Activated naive CD8-positive, alpha-beta T cell treated with anti-CD3 and anti-CD28 coated beads, Interleukin-2, amount 10 ng/mL, durations not matched to agents 7 days and 5 days (primary cell): Measurements from ENCODE around the gene NDUFA7. TPM values are rescaled to one million over a fixed set of nuclear protein-coding genes. Genes with fewer than 3 reads are reported as not detected.
"Not testable (repeated sequence)": the region's sequence is repeated elsewhere in the genome, so short reads cannot be mapped to it uniquely, and the experiment has no call there.

Experiments used
- ATAC-seq: fragments of 150-1000 bp; cut with Tn5 transposase; one replicate; pipeline ENCODE4 v1.10.0; 2021; ENCODE audit warnings: low read depth, moderate library complexity
- POLR2A ChIA-PET: fragments of 350-600 bp; sonication (Branson Sonifier 250); formaldehyde crosslinking; loops from one replicate; lab custom pipeline; 2021; ENCODE audit warnings: antibody characterized with exemption; lab: Charles Lee
- DNase-seq: peaks from one replicate; pipeline ENCODE4 v3.0.0; 2021
- H3K27ac Mint-ChIP-seq: one replicate; pipeline ENCODE4 v1.8.0; 2022; ENCODE audit warnings: mild to moderate bottlenecking, mixed read lengths
- H3K27me3 Mint-ChIP-seq: one replicate; pipeline ENCODE4 v1.8.0; 2022; ENCODE audit warnings: mild to moderate bottlenecking, moderate library complexity, mixed read lengths
- H3K36me3 Mint-ChIP-seq: one replicate; pipeline ENCODE4 v1.8.0; 2021; ENCODE audit warnings: mild to moderate bottlenecking, mixed read lengths
- H3K4me1 Mint-ChIP-seq: one replicate; pipeline ENCODE4 v1.8.0; 2021; ENCODE audit warnings: mixed read lengths
- H3K4me3 Mint-ChIP-seq: one replicate; pipeline ENCODE4 v1.8.0; 2022; ENCODE audit warnings: mild to moderate bottlenecking, moderate library complexity, mixed read lengths
- H3K9me3 Mint-ChIP-seq: one replicate; pipeline ENCODE4 v1.8.0; 2021; ENCODE audit warnings: mixed read lengths
- total RNA-seq, 2 experiments: library from RNA; stranded (reverse); gene quantifications; one replicate each; pipeline ENCODE4 v1.2.3, GENCODE V29; 2021

NDUFA7 gene
- total RNA-seq, 2 experiments from 2014 or later, result 53.8 to 59.0 TPM

DNA sequence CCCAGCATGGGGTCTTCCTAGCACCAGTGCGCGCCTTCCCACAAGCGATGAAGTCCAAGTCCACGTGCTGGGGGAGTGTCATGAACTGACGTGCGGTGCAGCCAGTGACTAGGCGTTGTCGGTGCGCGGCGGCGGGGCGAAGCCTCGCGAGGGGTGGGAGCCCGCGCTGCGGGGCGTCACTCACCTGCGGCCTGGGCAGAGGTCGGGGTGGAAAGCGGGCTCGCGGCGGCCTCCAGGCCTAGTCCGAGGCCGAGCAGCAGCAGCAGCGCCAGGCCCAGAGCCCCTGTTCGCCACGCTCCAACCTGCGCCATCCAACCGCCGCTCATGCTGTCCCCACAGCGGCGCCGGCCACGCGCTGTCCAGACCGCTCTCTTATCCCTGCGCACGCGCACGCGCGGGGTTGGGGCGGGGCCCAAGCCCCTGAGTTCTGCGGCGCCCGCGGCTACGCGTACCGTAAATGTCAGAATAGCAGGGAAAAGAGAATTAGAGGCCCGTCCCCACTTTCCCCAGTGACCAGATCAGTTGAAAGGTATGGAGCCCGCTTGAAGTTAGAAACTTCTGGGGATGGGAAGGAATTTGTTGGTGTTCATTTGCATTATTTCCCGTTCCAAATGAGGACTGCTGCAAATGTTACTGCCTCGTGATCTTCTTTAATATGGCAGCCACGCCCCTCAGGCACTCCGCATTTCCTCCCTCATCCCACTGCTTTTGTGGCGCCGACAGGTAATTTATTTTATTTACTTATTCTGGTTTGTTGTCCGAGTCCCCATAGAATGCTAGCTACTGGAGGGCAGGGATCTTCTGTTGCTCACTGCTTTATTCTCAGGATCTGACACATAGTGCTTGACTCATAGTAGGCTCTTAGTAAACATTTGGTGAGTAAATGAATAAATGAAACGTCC, 13.0 kb downstream of the NDUFA7 start, which contains the start of gene CD320:
Gene CD320 (minus strand): TSS at position 394 of the 902 bp plus-strand sequence. CDS start 68 bp downstream, at position 326.
- H3K27ac Mint-ChIP-seq, result peak within 1 kb of the TSS; percentile 93
- no peaks in the 10 kb centered on the region for H3K27me3 Mint-ChIP-seq
- POLR2A ChIA-PET, result interaction anchor here (0.5 to 2.6 kb wide), 4 partner anchors 10 to 27 kb away, joined by 3 to 12 read pairs (median 6); partner anchors contain the start of genes NDUFA7 and RPS28
- peaks cover 9% of the 10 kb centered on the region for H3K36me3 Mint-ChIP-seq
- peak; percentile 94 for DNase-seq
- H3K4me3 Mint-ChIP-seq, result peak within 1 kb of the TSS; percentile 95
- peak; percentile 90 for ATAC-seq
- no peaks in the 10 kb centered on the region for H3K9me3 Mint-ChIP-seq
- H3K4me1 Mint-ChIP-seq, result peaks cover 23% of the 10 kb centered on the region

- peaks cover 9% of the 10 kb centered on the region for H3K36me3 Mint-ChIP-seq
- POLR2A ChIA-PET, result interaction anchor here (0.7 to 2.6 kb wide), 5 partner anchors 14 to 166 kb away, joined by 3 to 9 read pairs (median 3); partner anchors contain the start of genes NDUFA7 and RPS28
- no peaks in the 10 kb centered on the region for H3K9me3 Mint-ChIP-seq
Measured at GRCh38 chr19:8307400-8307964, 13.7 kb downstream of the NDUFA7 start.

GRCh38 chr19:8306235-8307054, 14.7 kb downstream of the NDUFA7 start:
- ATAC-seq (no peak), DNase-seq (no peak)
- peaks cover 12% of the 10 kb centered on the region for H3K36me3 Mint-ChIP-seq
- H3K27ac Mint-ChIP-seq, result peak overlapping the region; percentile 93
- peaks cover 23% of the 10 kb centered on the region for H3K4me1 Mint-ChIP-seq
- peak overlapping the region; percentile 95 for H3K4me3 Mint-ChIP-seq
- POLR2A ChIA-PET, result interaction anchor here (1.0 kb wide), 1 partner anchor 38 kb away, joined by 3 read pairs; no protein-coding TSS in a partner anchor
- H3K27me3 Mint-ChIP-seq, result no peaks in the 10 kb centered on the region
- H3K9me3 Mint-ChIP-seq, result no peaks in the 10 kb centered on the region

More at GRCh38 chr19:8307400-8307964, 13.7 kb downstream of the NDUFA7 start:
- Mint-ChIP-seq H3K4me1 (peaks cover 23% of the 10 kb centered on the region), H3K27ac (peak overlapping the region; percentile 93), H3K27me3 (no peaks in the 10 kb centered on the region), H3K4me3 (peak overlapping the region; percentile 95)
- no peak for DNase-seq
- ATAC-seq, result no peak

- H3K4me1 Mint-ChIP-seq, result peaks cover 23% of the 10 kb centered on the region
- POLR2A ChIA-PET, result no interaction called here
- H3K36me3 Mint-ChIP-seq, result peaks cover 9% of the 10 kb centered on the region
Measured at GRCh38 chr19:8305798-8306197, 15.4 kb downstream of the NDUFA7 start.

DNA sequence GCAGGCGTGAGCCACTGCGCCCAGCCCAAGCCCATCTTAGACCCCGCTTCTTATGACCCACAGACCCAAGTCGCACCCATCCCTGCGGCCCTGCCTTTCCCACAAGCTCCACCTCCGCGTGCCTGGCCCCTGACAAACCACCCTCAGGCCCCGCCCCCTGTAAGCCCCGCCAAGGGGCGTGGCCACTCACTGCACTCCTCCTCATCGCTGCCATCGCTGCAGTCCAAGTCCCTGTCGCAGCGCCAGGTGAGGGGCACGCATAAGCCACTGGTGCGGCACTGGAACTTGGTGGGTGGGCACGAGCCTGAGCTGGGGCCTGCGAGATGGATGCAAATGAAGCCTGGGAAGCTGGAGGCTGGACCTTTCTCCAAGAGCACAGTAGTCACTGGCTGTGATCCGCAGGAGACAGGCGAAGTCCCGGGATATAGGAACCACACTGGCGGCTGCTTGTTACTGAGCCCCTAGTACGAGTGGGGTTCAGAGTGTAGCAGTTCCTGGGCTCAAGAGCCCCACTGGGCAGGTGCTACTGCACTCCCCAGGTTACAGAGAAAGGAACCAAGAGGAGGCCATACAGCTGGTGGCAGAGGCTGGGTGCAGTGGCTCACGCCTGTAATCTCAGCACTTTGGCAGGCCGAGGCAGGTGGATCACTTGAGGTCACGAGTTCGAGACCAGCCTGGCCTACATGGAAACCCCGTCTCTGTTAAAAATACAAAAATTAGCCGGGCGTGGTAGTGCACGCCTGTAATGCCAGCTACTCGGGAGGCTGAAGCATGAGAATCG, 16.1 kb downstream of the NDUFA7 start:
- peak; percentile 38 for DNase-seq
- ATAC-seq, result no peak
- Mint-ChIP-seq H3K27ac (no peak overlapping the region), H3K36me3 (peaks cover 9% of the 10 kb centered on the region), H3K27me3 (no peaks in the 10 kb centered on the region), H3K9me3 (no peaks in the 10 kb centered on the region), H3K4me1 (peaks cover 23% of the 10 kb centered on the region), H3K4me3 (no peak overlapping the region)
- POLR2A ChIA-PET, result no interaction called here

More at GRCh38 chr19:8305798-8306197, 15.4 kb downstream of the NDUFA7 start:
- Mint-ChIP-seq H3K4me3 (no peak overlapping the region), H3K9me3 (no peaks in the 10 kb centered on the region), H3K27ac (no peak overlapping the region), H3K27me3 (no peaks in the 10 kb centered on the region)
- no peak for DNase-seq
- no peak for ATAC-seq

DNA sequence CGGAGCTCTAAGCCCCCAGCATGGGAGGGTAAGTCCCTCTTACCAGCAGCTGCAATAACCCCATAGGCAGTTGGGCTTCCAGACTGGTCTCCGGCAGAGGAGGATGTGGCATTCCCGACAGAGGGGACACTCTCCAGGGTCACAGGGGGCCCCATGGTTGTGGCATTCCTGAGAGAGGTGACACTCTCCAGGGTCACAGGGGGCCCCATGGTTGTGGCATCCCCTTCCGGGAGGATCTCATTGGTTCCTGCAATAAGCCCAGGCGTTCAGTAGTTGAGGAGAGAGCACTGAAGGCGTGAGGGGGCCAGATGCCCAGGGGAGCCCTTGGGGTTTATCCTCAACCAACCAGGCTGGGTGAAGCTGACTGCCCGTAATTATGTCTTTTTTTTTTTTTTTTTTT, 18.4 kb downstream of the NDUFA7 start:
- no peak overlapping the region for H3K4me3 Mint-ChIP-seq
- DNase-seq (peak; percentile 21), ATAC-seq (no peak)
- no peaks in the 10 kb centered on the region for H3K27me3 Mint-ChIP-seq
- H3K27ac Mint-ChIP-seq, result no peak overlapping the region
- no peaks in the 10 kb centered on the region for H3K9me3 Mint-ChIP-seq
- H3K36me3 Mint-ChIP-seq, result peaks cover 7% of the 10 kb centered on the region
- POLR2A ChIA-PET, result no interaction called here
- peaks cover 19% of the 10 kb centered on the region for H3K4me1 Mint-ChIP-seq

DNA sequence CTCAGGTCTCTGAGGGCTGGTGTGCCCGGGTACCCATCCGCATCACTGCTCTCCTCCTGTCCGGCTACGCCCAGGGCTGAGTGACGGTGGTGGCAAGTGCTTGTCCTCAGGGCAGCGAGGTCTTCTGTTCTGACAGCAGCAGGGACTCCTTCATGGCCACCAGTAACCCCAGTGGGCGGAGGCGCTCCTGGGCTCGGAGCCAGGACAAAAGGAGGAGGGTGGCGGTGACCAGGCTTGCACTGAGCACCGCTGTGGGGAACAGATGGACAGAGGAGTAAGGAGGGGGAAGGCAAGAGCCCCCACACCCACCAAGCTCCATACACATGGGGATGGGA, 18.9 kb downstream of the NDUFA7 start:
- Mint-ChIP-seq H3K27me3 (no peaks in the 10 kb centered on the region), H3K4me1 (peaks cover 16% of the 10 kb centered on the region), H3K36me3 (peaks cover 7% of the 10 kb centered on the region), H3K27ac (no peak overlapping the region), H3K9me3 (no peaks in the 10 kb centered on the region), H3K4me3 (no peak overlapping the region)
- ATAC-seq (no peak), DNase-seq (no peak)
- POLR2A ChIA-PET, result no interaction called here

- H3K4me1 Mint-ChIP-seq, H3K36me3 Mint-ChIP-seq, DNase-seq, POLR2A ChIA-PET, H3K27me3 Mint-ChIP-seq, H3K4me3 Mint-ChIP-seq, H3K27ac Mint-ChIP-seq, H3K9me3 Mint-ChIP-seq, ATAC-seq: not testable (repeated sequence)
Measured at GRCh38 chr19:8291337-8291736, 29.8 kb downstream of the NDUFA7 start.

DNA sequence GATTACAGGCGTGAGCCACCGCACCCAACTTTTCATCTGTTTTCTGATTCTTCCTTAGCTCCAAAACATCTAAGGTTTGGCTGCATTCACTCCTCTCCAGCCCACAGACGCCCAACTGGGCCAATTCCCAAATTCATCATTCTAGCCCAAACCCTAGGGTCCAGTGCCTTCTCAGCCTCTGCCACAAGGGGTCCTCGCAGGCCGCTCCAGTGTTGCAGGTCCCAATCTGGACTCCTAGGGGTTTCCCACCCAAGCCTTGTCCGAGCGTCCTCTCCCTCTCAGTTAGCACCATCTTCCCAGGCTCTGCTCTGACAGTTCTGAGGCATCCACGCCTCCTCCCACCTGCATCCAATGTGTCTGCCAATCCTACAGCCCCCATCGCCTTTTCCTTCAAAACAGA, 44.7 kb downstream of the NDUFA7 start:
- H3K27ac Mint-ChIP-seq, H3K27me3 Mint-ChIP-seq, H3K9me3 Mint-ChIP-seq, ATAC-seq, DNase-seq, H3K4me1 Mint-ChIP-seq, POLR2A ChIA-PET, H3K4me3 Mint-ChIP-seq, H3K36me3 Mint-ChIP-seq: not testable (repeated sequence)

DNA sequence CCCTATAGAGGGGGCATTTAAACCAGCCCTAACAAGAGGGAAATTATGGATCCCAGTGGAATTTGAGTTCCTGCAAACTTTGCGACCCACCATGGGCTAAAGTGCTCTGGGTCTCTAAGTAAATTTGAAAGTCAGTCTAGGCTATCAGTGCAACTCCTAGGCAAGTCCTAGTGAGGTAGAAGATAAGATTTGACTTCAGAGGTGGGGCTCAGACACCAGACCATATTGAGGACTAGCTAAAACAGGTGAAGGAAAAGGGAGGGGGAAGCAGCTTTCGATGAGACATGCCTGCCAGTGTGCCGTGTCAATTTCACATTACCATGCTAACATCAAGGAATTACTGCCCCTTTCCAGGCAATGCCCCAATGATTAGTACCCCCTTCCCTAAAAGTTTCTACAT, 51.5 kb downstream of the NDUFA7 start:
- H3K4me3 Mint-ChIP-seq, result peak overlapping the region; percentile 89
- DNase-seq (peak; percentile 21), ATAC-seq (no peak)
- no peaks in the 10 kb centered on the region for H3K27me3 Mint-ChIP-seq
- H3K9me3 Mint-ChIP-seq, result no peaks in the 10 kb centered on the region
- peaks cover 12% of the 10 kb centered on the region for H3K36me3 Mint-ChIP-seq
- H3K4me1 Mint-ChIP-seq, result peaks cover 20% of the 10 kb centered on the region
- POLR2A ChIA-PET, result interaction anchor here (0.5 kb wide), 1 partner anchor 97 kb away, joined by 3 read pairs; no protein-coding TSS in a partner anchor
- peak overlapping the region; percentile 95 for H3K27ac Mint-ChIP-seq

DNA sequence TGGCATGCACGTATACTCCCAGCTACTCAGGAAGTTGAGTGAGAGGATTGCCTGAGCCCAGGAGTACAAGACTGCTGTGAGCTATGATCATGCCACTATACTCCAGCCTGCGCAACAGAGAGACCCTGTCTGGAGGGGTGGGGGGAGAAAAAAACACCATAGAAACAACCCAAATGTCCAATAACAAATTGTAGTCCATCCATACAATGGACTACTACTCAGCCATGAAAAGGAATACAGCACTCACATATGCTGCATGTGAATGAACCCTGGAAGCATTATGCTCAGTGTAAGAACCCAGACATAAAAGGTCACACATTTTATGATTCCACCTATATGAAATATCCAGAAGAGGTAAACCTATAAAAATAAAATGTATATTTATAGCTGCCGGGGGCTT, 55.3 kb downstream of the NDUFA7 start:
- Mint-ChIP-seq H3K36me3 (peaks cover 13% of the 10 kb centered on the region), H3K27me3 (no peaks in the 10 kb centered on the region), H3K4me3 (no peak overlapping the region), H3K4me1 (peaks cover 19% of the 10 kb centered on the region), H3K27ac (no peak overlapping the region), H3K9me3 (no peaks in the 10 kb centered on the region)
- ATAC-seq, result no peak
- POLR2A ChIA-PET, result no interaction called here
- DNase-seq, result no peak

DNA sequence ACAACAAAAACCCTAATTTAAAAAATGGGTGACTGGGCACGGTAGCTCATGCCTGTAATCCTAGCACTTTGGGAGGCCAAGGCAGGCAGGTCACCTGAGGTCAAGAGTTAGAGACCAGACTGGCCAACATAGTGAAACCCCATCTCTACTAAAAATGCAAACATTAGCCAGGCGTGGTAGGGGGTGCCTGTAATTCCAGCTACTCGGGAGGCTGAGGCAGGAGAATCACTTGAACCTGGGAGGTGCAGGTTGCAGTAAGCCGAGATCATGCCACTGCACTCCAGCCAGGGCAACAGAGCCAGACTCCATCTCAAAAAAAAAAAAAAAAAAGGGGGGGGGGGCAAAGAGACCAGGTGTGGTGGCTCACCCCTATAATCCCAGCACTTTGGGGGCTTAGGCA, 56.9 kb downstream of the NDUFA7 start:
- H3K27ac Mint-ChIP-seq, ATAC-seq, H3K4me3 Mint-ChIP-seq, H3K27me3 Mint-ChIP-seq, H3K9me3 Mint-ChIP-seq, POLR2A ChIA-PET: not testable (repeated sequence)
- Mint-ChIP-seq H3K36me3 (peaks cover 18% of the 10 kb centered on the region), H3K4me1 (peaks cover 15% of the 10 kb centered on the region)
- DNase-seq, result peak; percentile 10
